Stimulated activated CD4-positive, alpha-beta T cell treated with anti-CD3 and anti-CD28 coated beads, Interleukin-12 subunit alpha, Interleukin-12 subunit beta, amount 100 ng/mL, for 4 hours (primary cell): ENCODE measurements around the gene GTF3C1.

Experiments used
- DNase-seq: peaks from one replicate; pipeline ENCODE4 v3.0.0-alpha.2; 2020

GTF3C1 gene

DNA sequence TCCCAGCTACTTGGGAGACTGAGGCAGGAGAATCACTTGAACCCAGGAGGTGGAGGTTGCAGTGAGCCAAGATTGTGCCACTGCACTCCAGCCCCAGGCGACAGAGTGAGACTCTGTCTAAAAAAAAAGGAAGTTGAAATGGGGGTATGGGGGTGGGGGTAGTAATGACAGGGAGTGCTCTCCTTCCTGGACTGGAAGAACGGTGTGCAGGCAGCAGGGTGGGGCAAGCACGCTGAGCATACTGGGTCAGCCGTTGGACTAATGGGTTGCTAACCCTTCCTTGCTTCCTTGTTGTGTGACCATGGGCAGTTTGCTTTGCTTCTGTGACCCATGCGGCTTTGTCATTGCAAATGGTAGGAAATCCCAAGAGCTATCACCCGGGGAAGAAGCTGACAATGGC lies 16.7 kb upstream of the GTF3C1 start:
- no peak for DNase-seq

DNA sequence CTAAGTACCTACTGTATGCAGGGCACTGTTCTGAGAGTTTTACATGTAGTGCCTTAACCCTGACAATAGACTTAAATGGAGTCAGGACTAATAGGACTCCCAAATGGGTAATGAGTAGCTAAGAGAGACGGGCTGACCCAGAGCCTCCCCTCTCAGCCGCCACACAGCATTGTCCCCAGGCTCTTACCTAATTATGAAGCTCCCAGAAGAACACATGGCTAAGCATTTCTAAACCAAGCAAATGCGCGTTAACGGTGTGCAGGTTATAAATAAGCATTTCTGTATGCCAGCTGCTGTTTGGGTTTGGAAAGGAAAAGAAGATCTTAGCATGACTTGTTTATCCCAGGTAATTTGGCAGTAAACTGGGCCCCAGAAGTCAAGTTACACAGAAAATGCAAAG lies 14.5 kb upstream of the GTF3C1 start:
- no peak for DNase-seq

DNA sequence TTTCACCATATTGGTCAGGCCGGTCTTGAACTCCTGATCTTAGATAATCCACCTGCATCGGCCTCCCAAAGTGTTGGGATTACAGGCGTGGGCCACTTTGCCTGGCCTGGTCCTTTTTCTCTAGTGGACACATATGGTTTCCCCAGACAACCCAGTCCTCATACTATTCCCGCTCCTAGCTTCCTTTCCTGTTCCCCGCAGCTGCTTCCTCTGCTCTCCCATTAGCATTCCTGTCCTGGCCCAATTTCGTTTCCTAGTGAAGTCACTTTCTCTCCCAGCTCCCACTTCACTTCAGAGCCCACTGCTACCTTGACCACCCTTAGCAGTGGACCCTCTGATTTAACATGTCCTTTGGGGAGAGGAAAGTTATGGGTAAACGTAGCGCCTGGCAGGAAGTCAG lies 11.5 kb upstream of the GTF3C1 start:
- no peak for DNase-seq

DNA sequence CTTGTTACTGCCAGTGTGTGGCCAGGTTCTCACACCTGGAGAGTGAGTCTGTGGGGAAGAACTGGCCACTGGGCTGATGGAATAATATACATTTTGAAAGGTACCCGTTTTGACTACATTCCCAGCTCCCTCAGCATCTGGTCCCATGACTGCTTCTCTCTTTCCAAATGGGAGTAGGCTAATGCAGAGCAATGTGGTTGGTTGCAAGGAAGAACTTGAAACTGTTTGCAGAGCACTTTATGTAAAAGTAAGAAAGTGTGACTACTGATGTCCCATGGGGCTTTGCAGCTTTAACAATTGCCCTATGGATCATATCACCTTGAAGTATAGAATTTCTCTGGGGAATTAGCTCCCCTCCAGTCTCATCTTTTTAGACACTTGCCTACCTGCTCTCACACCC lies 9.2 kb upstream of the GTF3C1 start:
- DNase-seq, result no peak

DNA sequence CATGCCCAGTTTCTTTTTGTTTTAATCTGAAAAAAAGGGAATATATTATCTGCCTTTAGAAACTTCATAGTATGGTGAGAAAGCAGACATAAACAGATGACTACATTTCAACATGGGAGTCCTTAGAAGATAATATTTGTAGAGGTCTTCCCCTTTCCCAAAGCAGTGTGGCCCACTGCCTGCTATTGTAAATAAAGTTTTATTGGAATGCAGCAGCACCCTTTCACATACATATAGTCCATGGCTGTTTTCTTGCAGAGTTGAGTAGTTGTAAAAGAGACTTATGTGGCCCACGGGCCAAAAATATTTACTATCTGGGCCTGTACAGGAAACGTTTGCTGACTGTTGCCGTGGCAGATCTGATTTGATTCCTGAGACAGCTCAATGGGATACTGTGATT lies 8.7 kb upstream of the GTF3C1 start:
- DNase-seq, result no peak

DNA sequence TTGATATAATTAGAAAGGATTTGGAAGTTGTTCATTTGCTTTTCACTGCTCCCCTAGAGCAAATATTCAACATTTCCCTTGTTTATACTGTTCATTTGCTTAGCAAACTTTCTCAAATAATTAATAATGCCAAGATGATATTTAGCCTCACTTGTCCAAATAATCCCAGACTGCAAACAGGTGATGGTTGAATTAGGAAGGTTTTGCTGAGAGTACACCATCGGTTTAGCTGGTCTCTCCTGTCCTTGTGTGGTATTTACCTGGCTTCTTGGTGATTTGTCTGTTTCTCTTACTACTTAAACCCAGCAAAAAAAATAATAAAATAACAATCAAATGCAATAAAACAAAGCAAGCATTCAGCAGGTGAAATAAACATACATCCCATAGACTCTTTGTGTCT lies 6.8 kb upstream of the GTF3C1 start:
- DNase-seq, result no peak

DNA sequence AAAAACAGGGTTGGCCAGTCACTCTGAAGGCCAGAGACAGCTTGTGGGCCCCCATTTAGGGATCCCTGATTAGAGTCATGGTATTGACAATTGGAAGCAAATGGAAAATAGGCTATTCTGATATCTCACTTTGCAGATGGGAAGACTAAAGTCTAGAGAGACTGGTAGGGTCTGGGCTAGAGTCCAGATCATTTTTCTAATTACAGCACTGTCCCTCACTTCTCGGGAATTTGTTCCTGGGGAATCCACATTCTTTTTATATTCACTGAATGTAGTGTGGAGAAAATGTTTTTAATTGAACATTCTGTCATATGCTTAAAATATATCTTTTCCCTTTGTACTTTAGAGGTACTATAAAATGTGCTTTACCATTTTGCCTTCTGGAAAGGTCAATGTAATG lies 1.3 kb upstream of the GTF3C1 start:
- DNase-seq, result no peak

DNA sequence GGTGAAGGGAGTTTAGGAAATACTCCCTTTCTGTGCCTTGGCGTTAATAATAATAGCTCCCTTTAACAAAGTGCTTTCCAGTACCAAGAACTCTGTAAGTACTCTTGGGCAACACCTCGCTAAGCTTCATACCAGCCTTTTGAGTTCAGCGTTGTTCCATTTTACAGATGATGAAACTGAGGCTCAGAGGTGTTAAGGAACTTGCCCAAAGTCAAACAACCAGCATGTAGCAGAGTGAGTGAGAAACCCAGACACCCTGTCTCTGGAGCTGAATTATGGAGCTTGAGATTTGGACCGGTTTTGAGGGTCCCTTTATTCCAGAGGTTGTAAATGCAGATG lies 838 bp upstream of the GTF3C1 start:
- DNase-seq, result no peak

DNA sequence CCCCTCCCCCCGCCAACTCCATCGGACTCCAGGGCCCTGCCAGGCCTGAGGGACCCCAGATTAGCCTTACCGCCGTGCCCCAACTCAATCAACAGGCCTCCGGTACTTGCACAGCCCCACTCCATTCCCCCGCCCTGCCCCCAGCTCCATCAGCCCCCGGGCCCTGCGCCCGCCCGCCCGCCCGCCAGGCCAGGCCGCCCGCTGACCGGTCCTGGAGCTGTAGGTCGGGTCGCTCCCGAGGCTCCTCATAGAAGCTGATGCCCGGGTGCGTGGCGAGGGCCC lies 308 bp downstream of the GTF3C1 start:
- DNase-seq, result no peak

DNA sequence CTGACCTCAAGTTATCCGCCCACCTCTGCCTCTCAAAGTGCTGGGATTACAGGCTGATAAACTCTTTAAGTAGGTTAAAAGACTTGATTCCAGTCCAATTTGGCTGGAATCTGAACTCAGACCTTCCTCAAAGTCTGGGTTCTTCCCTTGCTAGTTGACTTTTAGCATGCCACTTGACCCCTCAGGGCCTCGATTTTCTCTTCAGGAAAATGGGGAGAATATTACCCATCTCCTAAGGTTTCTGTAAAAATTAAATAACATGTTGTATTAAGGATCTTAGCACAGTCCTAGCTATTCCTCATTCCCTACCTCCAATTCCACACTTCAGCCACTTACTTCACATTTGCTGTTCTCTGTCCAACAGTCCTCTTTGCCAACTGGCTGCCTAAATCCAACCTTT lies 1.9 kb downstream of the GTF3C1 start:
- DNase-seq, result no peak

DNA sequence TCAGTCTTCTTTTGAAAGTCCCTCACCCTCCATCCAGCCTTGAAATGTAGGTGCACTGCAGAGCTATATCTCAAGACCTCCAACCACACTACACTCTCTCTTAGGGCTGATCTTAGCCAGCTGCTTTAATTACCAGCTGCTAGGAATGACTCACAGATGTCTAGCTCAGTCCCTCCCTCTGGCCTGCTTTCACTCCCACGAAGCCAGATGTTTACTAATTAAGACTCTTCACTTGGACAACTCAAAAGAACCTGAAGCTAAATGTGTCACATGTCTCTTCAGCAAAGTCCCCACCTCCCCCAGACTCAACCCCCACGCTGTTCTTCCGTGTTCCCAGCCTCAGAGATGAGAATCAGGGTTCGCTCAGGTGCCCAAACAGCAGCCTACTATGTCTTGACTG lies 2.6 kb downstream of the GTF3C1 start:
- no peak for DNase-seq

DNA sequence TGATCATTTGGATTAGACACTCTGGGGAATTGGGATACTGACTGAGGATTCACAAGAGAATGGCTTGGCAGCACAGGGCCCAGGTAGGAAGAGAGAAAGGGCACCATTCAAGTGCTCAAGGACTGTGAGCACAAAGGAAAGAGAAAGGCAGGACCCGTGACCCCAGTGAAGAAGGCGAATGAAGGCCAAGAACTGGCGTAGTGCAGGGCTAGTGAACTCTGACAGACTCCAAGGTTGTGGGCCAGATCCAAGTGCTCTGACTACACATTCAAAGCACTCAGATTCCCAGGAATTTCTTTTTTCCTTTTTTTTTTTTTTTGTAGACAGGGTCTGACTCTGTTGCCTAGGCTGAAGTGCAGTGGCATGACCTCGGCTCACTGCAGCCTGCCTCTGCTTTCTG lies 5.0 kb downstream of the GTF3C1 start:
- no peak for DNase-seq

DNA sequence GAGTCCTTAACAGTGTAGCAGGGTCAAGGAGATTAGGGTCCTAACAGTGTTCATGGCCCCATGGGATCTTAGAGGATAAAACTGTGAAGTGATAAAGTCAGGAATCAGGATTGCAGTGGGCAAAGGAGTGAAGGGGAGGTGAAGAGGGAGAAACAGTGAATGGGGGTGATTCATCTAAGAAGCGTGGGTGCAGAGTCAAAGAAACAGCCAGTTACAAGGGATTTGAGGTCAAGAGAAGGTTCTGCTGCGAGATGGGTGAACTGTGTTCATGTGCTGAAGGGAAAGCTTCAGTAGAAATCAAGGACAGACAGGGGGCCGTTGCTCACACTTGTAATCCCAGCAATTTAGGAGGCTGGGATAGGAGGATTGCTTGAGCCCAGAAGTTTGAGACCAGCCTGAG lies 5.9 kb downstream of the GTF3C1 start:
- DNase-seq, result no peak

DNA sequence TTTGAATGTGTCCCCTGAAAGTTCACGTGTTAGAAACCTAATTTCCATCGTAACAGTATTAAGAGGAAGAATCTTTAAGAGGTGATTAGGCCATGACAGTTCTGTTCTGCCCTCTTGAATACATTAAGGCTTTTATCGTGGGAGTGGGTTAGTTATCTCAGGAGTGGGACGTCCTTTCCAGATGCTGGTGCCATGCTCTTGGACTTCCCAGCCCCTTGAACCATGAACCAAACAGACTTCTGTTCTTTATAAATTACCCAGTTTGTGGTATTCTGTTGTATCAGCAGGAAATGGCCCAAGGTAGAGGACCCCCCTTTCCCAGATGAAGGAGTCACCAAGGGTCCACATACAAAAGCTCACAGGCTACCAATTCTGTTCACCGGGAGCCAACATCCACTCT lies 10.1 kb downstream of the GTF3C1 start:
- no peak for DNase-seq

DNA sequence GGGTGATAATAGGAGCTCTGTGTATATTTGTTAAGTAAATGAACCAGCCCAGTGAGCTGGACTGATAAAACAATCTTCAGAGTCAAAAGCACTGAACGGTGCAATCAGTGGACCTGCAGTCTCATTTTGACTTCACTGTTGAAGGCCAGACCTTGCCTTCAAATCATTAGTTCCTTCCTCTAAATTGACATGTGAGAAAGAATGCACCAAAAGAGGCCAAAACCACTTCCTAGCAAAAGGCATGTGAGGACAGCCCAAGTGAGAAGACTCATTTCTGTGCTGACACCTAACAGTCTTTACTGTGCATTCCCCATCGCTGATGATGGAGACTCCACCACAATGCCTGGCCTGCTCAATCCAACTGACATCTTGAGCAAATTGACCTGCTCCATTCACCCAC lies 10.6 kb downstream of the GTF3C1 start:
- no peak for DNase-seq

DNA sequence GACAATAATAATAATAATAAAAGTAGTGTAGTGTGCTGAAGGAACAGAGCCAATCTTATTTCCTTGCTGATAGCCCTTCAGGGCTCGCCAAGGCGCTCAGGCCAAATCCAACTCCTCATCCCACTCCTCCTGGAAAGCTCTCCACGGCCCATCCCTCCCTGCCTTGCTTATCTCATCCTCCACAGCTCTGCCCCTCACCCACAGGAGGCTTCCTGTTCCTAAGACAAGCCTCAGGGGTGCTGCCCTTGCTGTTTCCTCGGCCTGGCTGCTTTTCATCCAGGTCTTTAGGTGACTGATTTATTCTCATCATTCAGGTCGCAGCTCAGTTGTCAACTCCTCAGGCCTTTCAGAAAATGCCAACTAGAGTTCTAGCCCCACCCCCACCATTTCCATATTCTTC lies 11.2 kb downstream of the GTF3C1 start:
- DNase-seq, result no peak

DNA sequence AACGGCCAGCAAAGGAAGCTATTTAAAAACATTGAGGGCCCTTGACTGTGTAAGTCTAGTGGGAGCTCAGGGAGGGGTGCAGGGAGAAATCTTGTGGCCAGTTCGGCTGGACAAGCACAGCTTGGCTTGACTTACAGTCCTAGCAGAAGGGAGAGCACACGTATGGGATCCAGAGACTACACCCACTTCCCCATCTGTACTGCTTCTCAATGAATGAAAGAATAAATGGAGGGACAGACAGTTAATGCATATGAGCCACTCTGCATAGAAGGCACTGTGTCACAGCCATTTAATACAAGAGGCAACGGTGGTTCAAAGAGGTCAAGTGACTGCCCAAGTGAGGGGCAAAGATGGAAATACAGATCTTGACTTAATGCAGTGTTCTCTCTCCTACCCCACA lies 15.5 kb downstream of the GTF3C1 start:
- no peak for DNase-seq

DNA sequence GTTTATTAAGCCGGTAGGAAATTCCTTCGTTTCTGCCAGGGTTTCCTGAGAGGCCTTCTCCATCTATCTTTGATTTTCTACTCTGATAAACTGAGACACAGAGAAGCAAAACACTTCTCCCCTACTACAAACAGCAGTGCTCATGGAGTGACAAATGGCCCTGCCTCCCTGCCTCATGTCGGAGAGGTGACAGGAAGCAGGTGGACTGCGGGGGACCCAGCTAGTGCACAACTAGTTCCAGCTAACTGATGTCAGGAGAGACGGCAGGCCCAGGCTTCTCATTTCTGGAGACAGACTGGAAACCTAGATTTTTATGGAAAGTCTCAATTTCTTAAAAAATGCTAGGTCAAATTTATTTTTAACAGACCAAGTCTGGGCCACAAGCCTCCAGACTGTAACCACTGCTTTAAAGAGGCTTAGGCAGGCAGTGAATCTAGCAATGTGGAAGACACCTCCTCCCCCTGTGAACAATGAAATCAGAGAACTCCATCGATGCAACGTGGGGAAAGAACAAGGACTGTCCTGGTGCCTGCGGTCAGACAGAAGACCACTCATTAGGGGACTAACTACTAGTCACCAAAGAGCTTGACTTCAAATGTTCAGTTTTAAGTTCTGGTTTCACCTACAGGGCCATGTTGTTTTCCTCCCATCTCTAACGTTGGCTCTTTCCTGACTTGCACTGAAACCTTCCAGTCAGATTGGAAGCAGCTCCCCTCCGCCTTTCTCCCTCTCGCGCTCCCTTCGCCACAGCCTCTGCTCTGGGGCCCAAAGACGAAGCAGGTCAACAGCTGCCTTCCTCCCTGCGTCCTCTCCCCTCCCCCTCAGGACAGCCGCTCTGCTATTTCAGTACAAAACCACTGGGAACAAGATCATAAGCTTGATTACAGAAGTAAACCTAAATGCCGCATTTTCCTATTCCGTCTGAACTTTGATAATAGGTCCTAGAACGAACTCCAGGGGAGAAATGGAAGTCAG lies 17.6 kb downstream of the GTF3C1 start:
- DNase-seq, result no peak

DNA sequence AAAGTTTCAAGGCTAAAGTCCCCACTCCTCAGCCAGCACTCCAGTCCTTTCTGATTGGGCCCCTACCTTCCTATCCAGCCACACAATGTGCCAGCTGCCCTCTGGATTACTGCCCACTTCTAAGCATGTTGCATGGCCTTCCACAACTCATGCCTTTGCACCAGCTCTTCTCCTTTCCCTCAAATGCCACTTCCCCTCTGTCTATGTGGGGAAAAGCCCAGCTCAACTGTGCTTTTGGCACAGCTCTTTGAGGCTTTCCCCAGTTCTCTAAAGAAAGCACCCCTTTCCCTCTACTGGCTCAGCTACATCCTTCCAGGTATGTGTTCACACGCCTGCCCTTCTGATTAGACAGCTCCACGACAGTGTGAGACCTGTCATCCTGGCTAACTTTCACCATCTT lies 18.5 kb downstream of the GTF3C1 start:
- no peak for DNase-seq

DNA sequence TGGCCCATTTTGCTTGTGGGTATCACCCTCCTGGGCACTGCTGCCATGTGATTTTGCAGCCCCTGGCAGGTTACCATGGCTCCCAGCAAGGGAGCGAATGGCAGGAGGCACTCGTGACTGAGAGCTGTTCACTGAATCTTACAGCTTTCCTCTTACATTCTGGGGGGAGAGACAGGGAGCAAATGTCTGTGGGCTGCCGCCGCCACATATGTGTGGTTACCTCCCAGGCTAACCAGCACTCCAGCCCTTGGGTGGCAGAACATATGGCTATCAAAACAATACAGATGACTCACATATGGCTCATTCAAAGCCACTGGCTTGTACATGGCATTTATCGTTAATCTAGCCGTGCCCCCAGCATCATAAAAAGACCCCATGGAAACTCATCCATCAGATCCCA lies 19.8 kb downstream of the GTF3C1 start:
- DNase-seq, result no peak

DNA sequence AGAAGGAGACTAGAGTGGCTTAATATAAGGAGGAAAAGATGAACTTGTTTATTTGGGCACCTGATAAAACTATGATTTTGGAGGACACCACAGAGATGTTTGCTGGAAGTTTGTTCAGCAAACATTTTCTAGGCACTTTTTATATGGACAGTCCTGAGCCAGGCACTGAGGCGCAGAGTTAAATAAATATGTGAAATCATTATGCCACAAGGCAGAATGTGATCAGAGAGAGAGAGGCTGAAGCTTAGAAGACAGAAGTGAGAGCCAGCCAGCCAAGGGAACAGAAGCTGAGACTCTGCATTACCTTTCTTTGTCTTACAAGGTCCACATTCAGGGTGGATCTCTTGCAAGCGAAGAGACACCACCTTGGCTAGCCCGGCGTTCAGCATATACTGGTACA lies 21.4 kb downstream of the GTF3C1 start:
- DNase-seq, result no peak

DNA sequence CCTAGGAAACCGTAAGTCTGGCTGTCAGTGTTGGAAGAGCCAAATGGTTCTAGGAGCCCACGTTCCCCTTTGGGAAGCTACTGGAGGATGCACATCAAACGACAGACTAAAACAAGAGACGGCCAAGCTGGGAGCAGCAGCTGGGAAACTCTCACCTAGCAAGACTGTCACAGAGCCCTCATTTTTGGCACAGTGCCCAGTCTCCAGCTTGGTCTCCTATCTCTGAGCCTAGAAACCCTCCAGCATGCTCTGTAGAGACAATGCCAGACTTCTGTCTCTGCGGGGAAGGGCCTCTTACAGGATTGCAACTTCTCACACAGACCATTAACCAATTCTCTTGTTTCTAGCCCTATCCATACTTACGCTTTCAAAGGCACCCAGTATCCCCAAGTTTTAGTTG lies 23.5 kb downstream of the GTF3C1 start:
- no peak for DNase-seq

DNA sequence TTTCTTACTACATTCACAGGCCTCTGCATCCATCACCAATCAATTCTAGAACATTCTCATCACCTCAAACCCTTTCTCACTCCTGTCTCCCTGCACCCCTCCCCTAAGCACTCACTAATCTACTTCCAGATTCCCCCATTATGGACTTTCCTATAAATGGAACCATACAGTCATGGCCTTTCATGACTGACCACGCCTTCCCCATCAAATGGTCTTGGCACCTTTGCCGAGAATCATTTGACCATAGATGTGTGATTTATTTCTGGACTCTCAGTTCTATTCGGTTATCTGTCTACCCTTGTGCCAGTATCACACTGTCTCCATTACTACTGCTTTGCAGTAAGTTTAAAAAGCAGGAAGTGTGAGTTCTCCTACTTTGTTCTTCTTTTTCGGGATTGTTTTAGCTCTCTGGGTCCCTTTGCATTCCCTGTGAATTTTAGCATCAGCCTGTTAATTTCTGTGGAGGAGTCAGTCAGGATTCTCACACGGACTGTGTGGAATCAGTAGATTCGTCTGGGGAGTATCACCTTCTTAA lies 27.5 kb downstream of the GTF3C1 start:
- no peak for DNase-seq

DNA sequence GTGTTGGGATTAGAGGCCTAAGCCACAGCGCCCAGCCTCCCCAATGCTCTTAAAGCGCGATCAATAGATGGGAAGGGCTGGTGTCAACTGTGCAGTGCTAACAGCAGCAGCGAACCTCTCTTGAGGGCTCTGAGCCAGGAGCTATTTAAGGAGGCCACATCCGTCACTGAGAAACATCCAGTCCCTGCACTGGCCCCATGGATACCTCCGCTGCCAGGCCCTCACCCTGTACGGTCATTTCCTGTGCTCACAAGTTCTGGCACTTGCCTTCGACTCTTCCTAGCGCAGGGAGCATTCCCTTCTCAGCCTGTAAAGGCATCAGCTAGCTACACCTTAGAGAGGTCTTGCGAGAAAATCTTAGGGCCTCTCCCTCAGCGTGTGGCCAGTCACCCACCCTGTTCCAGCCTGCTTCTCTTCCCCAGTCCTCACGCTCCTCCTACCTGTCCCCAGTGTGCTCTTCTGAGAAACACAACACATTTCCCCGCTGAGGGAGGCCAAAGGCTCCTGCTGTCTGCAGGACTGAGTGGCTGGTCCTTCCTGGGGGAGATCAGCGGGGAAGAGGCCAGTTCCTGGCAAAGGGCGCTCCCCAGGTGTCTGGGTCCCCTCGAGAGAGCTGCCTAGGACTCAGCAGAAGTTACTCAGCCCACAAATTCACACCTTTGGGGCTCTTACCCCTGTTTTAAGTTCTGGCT lies 28.6 kb downstream of the GTF3C1 start:
- DNase-seq, result no peak

DNA sequence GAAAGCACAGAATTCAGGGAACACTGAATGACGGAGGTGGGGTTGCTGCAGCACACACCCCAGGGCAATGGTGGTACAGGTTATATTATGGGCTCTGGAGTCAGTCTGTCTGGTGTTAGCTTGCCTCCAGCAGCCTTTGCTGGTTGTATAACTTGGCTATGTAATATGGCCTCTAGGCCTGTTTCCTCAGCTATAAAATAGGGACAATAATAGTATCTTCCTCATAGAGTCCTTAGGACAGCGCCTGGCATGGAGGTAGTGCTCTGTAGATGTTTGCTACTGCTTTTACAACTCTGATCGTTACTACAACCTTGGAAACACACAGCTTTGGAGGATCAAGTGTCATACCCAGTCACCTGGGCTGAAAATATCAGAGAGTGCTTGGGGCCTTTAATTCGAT lies 31.5 kb downstream of the GTF3C1 start:
- DNase-seq, result no peak
